Natural killer cell (primary cell): ENCODE measurements around the gene FOXP3. TPM values are rescaled to one million over a fixed set of nuclear protein-coding genes. Genes with fewer than 3 reads are reported as not detected.

ENCODE experiments used
- ATAC-seq, 3 donors: fragments of 150-1000 bp in 2 of 3; fragments of 200-7000 bp in 1 of 3; cut with Tn5 transposase; 1 replicate in 1 of 3; 2 replicates in 2 of 3; pipeline ENCODE4 v1.10.0; 2021; ENCODE audit warnings: mild to moderate bottlenecking in 2 of 3, moderate library complexity in 2 of 3
- DNase-seq, 2 donors: peaks; one replicate each; pipeline versions ENCODE4 v3.0.0 to v3.0.0-alpha.2; 2013 to 2021; ENCODE audit warnings: mixed read lengths in 1 of 2
- H3K27ac ChIP-seq: one replicate; pipeline ENCODE4 v1.5.1; 2013; ENCODE audit warnings: mild to moderate bottlenecking, low read length
- H3K27me3 ChIP-seq: one replicate; pipeline ENCODE4 v1.6.1; 2013; ENCODE audit warnings: low read length; ENCODE audit not compliant: control insufficient read depth, insufficient read depth
- H3K36me3 ChIP-seq: one replicate; pipeline ENCODE4 v1.6.1; 2013; ENCODE audit warnings: low read length; ENCODE audit not compliant: control insufficient read depth, insufficient read depth
- H3K4me1 ChIP-seq: one replicate; pipeline ENCODE4 v1.6.1; 2013; ENCODE audit warnings: low read length; ENCODE audit not compliant: control insufficient read depth, insufficient read depth
- H3K4me3 ChIP-seq: one replicate; pipeline ENCODE4 v1.5.1; 2013; ENCODE audit warnings: low read length
- H3K9me3 ChIP-seq: one replicate; pipeline ENCODE4 v1.6.1; 2013; ENCODE audit warnings: low read length; ENCODE audit not compliant: control insufficient read depth, insufficient read depth
- H3K27ac Mint-ChIP-seq, 2 donors: one replicate each; pipeline ENCODE4 v1.8.0; 2022; ENCODE audit warnings: mild to moderate bottlenecking in 2 of 2, mixed read lengths in 2 of 2, moderate library complexity in 1 of 2
- H3K27me3 Mint-ChIP-seq, 2 donors: one replicate each; pipeline ENCODE4 v1.8.0; 2022; ENCODE audit warnings: low read depth in 2 of 2, mixed read lengths in 2 of 2
- H3K36me3 Mint-ChIP-seq: one replicate; pipeline ENCODE4 v1.8.0; 2022; ENCODE audit warnings: mixed read lengths
- H3K4me1 Mint-ChIP-seq, 2 donors: one replicate each; pipeline ENCODE4 v1.8.0; 2022; ENCODE audit warnings: mixed read lengths in 2 of 2
- H3K4me3 Mint-ChIP-seq: one replicate; pipeline ENCODE4 v1.8.0; 2022; ENCODE audit warnings: mild to moderate bottlenecking, moderate library complexity, mixed read lengths
- H3K9me3 Mint-ChIP-seq, 2 donors: one replicate each; pipeline ENCODE4 v1.8.0; 2022; ENCODE audit warnings: mixed read lengths in 2 of 2
- CTCF ChIP-seq: fragments of 200-600 bp; IDR thresholded peaks from one replicate; pipeline ENCODE4 v1.8.0; 2022; ENCODE audit warnings: antibody characterized with exemption
- WGBS: methylation state at CpG from one replicate; pipeline ENCODE4 v1.1.7; 2013; ENCODE audit warnings: missing lambda C conversion rate; ENCODE audit not compliant: insufficient coverage; 5-methylcytosine and 5-hydroxymethylcytosine counted together
- intact Hi-C: fragments of 100-400 bp; cut with micrococcal nuclease; formaldehyde crosslinking; loops from one replicate; pipeline ENCODE4 v1.14.2; 2022
- total RNA-seq, 4 donors: library from RNA; stranded (reverse); fragments of 120-200 nt in 1 of 4; gene quantifications; one replicate each; pipeline versions ENCODE4 v1.2.3 to v1.2.4, GENCODE V29; 2013 to 2022

FOXP3 gene
- total RNA-seq, 3 donors from 2014 or later (not counting 1 experiment from before 2014, with no cell fraction given): 0.09 to 0.32 (median 0.20) TPM

DNA sequence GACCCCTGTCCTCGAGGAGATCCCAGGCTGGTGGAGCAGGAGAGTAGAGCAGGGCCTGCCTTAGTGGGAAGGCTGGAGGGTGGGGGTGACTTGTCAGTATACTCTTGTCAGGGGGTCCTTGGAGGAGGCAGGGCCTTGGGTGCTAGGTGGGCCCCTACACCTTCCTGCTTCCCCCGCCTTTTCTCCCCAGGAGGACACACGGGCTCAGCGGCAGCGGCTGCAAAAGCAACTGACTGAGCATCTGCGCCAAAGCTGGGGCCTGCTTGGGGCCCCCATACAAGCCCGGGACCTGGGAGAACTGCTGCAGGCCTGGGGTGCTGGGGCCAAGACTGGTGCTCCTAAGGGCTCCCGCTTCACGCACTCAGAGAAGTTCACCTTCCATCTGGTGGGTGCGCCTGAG, 18.0 kb downstream of the FOXP3 start:
- H3K36me3 Mint-ChIP-seq: no peaks in the 10 kb centered on the region
- peaks cover 34% of the 10 kb centered on the region for H3K36me3 ChIP-seq
- no peak for TF ChIP-seq CTCF
- peaks cover 8 to 10% of the 10 kb centered on the region in 2 donors for H3K4me1 Mint-ChIP-seq
- H3K4me1 ChIP-seq: peaks cover 4% of the 10 kb centered on the region
- no peak for DNase-seq
- no peak overlapping the region for H3K4me3 Mint-ChIP-seq
- no peak overlapping the region for H3K4me3 ChIP-seq
- no peak for ATAC-seq
- H3K9me3 Mint-ChIP-seq: no peaks in the 10 kb centered on the region
- intact Hi-C loops: no loop called here
- H3K27ac ChIP-seq: no peak overlapping the region
- H3K27me3 Mint-ChIP-seq: no peaks in the 10 kb centered on the region
- H3K9me3 ChIP-seq: no peaks in the 10 kb centered on the region
- H3K27ac Mint-ChIP-seq: no peak overlapping the region
- no peaks in the 10 kb centered on the region for H3K27me3 ChIP-seq
- WGBS: 97% methylated on average over 7 of the region's 10 CpGs

- H3K4me3 ChIP-seq: no peak overlapping the region
- Mint-ChIP-seq H3K27me3 (no peaks in the 10 kb centered on the region), H3K4me1 (no peaks in the 10 kb centered on the region), H3K9me3 (no peaks in the 10 kb centered on the region), H3K36me3 (no peaks in the 10 kb centered on the region), H3K4me3 (no peak overlapping the region), H3K27ac (no peak overlapping the region)
- H3K36me3 ChIP-seq: peaks cover 34% of the 10 kb centered on the region
- DNase-seq (no peak), ATAC-seq (no peak)
- no peaks in the 10 kb centered on the region for H3K9me3 ChIP-seq
- no peak for TF ChIP-seq CTCF
- H3K27ac ChIP-seq: no peak overlapping the region
- H3K4me1 ChIP-seq: no peaks in the 10 kb centered on the region
- intact Hi-C loops: no loop called here
- WGBS: 100% methylated on average over 2 of the region's 2 CpGs
- no peaks in the 10 kb centered on the region for H3K27me3 ChIP-seq
These were observed 20.3 kb downstream of the FOXP3 start for GRCh38 chrX:49244207-49244606.

DNA sequence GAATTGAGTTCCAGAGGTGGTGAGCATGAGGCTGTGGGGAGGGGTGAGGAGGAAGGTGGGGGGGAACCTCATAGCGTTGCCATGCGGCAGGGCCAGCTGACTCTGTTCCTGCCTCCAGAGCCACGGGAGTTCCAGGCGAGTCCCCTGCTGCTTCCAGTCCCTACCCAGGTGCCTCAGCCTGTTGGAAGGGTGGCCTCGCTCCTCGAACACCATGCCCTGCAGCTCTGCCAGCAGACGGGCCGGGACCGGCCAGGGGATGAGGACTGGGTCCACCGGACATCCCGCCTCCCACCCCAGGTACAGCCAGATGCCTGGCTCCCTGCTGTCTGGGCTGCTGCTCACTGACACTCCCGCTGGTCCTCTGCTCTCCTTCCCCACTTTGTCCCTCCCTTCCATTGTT, 21.3 kb downstream of the FOXP3 start:
- H3K4me3 ChIP-seq: no peak overlapping the region
- H3K27ac Mint-ChIP-seq: no peak overlapping the region
- no peaks in the 10 kb centered on the region for H3K4me1 ChIP-seq
- H3K36me3 Mint-ChIP-seq: no peaks in the 10 kb centered on the region
- no peaks in the 10 kb centered on the region for H3K4me1 Mint-ChIP-seq
- WGBS: 98% methylated on average over 12 of the region's 12 CpGs
- ATAC-seq: no peak
- no peaks in the 10 kb centered on the region for H3K27me3 Mint-ChIP-seq
- H3K4me3 Mint-ChIP-seq: no peak overlapping the region
- H3K36me3 ChIP-seq: peaks cover 34% of the 10 kb centered on the region
- no peak for DNase-seq
- no peaks in the 10 kb centered on the region for H3K27me3 ChIP-seq
- TF ChIP-seq CTCF: no peak
- intact Hi-C loops: no loop called here
- no peaks in the 10 kb centered on the region for H3K9me3 ChIP-seq
- no peaks in the 10 kb centered on the region for H3K9me3 Mint-ChIP-seq
- no peak overlapping the region for H3K27ac ChIP-seq

DNA sequence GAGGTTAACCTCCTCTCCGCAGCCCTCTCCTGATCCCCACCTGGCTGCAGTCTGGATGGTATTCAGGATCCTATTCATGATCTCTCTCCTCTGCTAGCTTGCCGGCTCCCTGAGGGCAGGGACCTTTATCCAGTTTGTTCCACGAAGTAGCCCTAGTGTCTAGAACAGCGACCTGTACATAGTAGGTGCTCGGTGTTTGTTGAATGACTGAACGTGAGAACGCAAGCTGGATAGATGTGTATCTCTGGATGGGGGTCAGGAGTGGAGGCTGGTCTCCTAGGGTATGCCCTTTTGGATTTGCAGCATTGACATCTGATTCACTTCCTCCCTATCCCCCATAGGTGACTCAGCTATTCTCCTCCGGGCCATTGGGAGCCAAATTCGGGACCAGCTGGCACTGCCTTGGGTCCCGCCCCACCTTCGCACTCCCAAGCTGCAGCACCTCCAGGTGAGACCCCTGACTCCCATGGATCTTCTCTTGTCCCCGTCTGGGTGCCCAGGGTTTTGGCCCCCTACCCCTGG, 21.9 kb downstream of the FOXP3 start:
- no peak overlapping the region for H3K27ac Mint-ChIP-seq
- H3K4me1 Mint-ChIP-seq: no peaks in the 10 kb centered on the region
- H3K4me3 ChIP-seq: no peak overlapping the region
- H3K36me3 Mint-ChIP-seq: no peaks in the 10 kb centered on the region
- H3K9me3 ChIP-seq: no peaks in the 10 kb centered on the region
- H3K27ac ChIP-seq: no peak overlapping the region
- intact Hi-C loops: no loop called here
- H3K27me3 Mint-ChIP-seq: no peaks in the 10 kb centered on the region
- ATAC-seq (no peak), DNase-seq (no peak)
- no peaks in the 10 kb centered on the region for H3K27me3 ChIP-seq
- no peaks in the 10 kb centered on the region for H3K4me1 ChIP-seq
- H3K36me3 ChIP-seq: peaks cover 31% of the 10 kb centered on the region
- H3K9me3 Mint-ChIP-seq: no peaks in the 10 kb centered on the region
- no peak overlapping the region for H3K4me3 Mint-ChIP-seq
- no peak for TF ChIP-seq CTCF
- WGBS: 96% methylated on average over 12 of the region's 12 CpGs
